GM10847 (cell line): ENCODE data around the gene INPP4A.

ENCODE experiments used
- POLR2A ChIP-seq: IDR thresholded peaks from 2 replicates; pipeline ENCODE4 v1.6.1; 2011; ENCODE audit not compliant: insufficient read length; ENCODE audit errors: extremely low read depth

Gene INPP4A

GRCh38 chr2:98432145-98432544 is 12.5 kb upstream of the INPP4A start:
- no peak for TF ChIP-seq POLR2A

DNA sequence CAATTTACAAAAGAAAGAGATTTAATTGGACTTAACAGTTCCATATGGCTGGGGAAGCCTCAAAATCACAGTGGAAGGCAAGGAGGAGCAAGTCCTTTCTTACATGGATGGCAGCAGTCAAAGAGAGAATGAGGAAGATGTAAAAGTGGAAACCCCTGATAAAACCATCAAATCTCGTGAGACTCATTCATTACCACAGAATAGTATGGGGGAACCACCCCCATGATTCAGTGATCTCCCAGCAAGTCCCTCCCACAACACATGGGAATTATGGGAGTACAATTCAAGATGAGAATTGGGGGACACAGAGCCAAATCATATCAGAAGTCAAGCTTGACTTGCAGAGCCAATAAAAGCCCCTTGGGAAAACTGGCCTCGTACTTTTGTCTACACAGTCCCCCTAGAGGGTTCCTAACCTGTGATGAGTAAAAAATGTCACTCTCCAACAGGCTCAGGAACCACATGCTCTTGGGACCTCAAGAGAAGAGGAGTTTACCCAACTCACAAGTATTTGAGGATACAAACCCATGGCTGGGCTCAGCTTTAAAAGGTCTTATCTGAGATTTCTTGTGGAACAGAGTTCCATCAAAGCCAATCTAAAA is 11.2 kb upstream of the INPP4A start:
- no peak for TF ChIP-seq POLR2A

DNA sequence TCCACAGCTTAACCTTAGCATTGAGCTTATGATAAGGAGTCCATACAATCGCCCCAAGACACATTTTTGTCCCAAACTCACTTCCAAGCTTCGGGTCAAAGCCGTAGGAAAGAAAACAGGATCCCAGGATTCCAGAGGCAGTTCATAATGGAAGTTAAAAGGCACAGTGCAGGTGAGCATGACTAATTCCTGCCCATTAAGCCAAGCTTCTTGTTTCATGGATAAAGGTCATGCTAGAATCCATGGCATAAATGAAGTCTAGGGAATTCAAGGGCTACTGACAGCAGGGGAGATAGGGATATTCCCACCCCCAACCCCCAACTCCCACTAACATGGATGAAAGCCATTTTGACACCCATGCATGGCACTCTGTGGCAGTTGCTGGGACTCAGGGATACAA is 10.2 kb upstream of the INPP4A start:
- TF ChIP-seq POLR2A = no peak

DNA sequence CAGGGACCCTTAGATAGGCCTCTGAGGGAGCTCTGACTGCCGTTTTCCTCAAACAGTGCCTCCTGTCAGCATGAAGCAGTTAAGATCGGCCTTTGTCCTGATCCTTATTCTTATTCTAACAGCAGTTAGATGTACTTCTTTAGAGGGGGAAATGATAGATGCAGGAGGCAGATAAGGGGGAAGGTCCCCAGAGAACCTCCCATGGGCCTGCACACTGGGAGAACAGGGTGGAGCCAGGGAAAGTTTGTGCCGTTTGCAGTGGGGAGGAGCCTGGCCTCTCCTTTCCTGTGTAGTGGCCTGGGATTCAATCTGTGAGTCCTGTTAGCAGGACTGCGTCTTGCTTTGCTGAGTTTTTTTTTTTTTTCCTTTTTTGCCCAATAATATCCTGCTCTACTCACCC is 7.9 kb upstream of the INPP4A start:
- TF ChIP-seq POLR2A = no peak

DNA sequence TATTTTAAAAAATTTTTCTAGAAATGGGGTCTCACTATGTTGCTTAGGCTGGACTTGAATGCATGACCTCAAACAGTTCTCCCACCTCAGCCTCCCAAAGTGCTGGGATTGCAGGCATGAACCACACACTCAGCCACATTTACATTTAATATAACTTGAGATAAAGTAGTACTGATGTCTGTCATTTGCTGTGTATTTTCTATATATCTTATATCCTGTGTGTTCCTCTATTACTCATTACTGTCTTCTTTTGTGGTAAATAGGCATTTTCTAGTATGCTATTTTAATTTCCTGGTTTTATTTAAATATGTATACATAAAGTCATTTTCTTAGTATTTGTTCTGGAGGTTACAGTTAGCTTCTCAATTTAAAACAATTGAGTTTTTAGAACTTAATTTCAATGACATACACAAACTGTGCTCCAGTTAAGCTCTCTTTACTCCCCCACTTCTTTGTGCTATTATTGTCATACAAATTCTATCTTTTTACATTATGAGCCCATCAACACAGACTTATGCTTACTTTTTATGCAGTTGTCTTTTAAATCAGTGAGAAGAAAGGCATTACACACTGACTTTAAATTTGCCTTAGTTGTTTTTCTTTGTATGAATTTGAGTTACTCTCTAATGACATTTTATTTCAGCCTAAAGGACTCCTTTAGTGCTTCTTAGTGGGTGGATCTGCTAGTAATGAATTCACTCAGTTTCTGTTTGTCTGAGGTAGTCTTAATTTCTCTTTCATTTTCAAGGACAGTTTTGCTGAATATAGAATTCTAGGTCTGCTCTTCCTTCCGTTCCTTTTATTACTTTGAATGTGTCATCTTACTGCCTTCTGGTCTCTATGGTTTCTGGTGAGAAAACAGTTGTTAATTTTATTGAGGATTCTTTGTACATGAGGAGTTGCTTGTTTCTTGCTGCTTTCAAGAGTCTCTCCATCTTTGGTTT is 6.2 kb upstream of the INPP4A start:
- no peak for TF ChIP-seq POLR2A

DNA sequence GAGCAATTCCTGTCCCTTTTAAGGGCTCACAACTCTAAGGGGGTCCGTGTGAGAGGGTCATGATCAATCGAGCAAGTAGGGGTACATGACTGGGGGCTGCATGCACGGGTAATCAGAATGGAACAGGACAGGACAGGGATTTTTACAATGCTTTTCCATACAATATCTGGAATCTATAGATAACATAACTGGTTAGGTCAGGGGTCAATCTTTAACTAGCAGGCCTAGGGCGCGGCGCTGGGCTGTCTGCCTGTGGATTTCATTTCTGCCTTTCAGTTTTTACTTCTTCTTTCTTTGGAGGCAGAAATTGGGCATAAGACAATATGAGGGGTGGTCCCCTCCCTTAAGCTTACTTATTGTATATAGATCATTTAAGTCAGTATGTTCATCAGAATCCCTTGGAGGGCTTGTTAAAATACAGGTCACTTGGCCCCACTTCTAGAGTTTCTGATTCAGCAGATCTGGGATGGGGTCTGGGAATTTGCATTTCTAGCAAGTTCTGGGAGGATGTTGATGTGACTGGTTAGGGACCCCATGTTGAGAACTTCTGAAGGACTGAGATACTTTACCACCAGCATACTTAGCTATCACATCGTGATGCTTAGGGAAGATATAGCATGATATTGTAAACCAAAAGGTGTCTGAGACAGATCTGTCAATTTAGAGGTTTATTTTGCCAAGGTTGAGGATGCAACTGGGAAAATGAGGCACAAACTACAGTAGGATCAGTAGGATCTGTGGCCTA is 2.8 kb upstream of the INPP4A start:
- TF ChIP-seq POLR2A = no peak

DNA sequence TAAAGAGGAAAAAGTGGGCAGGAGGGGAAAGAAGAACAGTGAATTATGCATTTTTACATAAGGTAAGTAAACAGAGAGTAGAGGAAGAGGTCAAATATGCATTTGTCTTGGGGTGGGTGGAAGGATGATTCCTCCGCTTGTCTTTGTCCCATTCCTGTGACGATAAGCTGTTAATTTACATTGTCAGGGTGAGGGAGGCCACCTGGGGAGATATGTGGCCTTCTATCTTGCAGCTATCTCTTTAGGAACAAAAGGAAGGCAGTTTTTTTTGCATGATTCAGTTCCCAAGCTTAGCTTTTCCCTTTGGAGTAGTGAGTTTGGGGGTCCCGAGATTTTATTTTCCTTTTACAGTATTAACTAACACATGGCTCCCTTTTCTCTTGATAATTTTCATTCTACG is 2.2 kb upstream of the INPP4A start:
- no peak for TF ChIP-seq POLR2A

DNA sequence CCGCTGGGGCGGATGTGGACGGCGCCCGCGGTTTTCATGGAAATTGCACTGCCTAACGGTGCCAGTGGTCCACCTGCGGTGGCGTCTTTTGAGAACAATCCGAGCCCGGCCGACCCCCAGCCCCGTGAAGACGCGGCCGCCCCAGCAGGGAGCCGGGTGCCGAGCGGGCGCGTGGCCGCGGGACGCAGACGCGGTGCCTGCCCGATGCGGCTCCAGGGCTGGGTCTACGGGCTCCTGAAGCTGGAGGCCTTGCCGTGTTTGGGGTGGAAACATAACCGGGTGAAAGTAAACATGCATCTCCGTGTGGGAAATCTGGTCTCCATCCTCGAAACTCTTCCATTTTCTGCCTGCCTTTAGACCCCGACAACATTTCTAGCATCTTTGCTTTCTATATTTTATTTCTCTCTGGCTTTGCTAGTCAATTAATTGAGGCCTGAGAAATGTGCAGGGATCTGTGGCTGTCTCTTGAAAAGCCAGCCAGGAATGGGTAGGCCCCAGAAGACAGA is 572 bp downstream of the INPP4A start:
- TF ChIP-seq POLR2A = no peak

DNA sequence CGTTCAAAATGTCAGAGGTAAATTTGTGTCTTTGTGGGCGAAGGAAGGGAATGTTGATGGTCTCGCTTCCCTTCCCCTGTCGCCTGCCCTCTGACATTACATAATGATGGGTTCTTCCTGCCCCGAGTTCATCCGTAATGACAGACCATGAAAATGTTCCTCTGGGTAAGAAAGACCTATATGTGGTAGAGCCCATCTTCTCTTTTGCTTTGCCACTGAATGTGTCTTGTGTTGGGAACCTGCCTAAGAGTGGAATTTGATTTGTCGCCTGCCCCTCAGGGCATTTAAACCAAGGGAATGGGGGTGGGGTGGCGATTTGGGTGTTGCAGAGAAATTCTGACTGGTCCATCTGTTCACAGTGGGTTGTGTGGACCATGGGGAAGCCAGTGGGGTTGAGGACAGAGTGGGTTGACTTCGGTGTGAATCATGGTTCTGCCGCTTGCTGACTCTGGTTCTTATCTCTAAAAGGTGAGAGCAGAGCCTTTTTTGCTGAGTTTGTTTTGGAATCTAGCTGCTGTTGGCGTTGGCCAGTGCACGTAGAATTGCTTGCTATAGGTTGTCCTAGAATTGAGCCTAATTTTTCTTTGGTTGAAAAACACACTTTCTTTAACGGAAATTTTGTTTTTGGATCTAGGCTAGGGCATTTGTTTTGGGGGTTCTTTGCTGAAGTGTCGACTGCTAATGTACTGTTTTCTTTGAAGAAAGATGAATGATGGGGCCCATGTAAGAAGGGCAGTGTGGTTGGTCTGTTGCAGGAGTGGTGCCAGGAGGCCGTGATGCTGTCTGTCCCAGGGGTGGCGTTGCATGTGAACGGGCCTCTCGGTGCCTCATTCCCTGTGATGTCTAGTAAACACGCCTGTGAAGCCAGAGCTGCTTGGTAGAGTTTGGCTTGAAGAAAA is 1.3 kb downstream of the INPP4A start:
- TF ChIP-seq POLR2A = no peak

DNA sequence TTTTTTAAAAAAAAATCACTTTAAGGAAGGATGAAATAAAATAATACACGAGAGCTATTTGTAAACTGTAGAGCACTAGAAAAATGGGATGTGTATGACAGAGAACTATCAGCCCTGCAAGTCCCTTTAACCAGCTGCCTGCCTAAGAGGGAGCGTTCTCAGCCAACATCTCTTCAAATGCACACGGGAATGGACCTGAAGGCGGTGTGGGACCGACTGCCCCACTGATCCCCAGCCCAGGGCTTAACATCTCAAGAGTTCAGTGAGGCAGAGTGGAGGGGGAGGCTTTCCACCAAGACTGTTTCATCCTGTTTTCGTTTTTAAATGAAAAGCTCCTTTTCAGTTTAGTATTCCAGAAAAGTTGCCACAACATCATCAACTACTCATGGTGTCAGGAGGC is 2.2 kb downstream of the INPP4A start:
- TF ChIP-seq POLR2A = no peak

GRCh38 chr2:98448441-98449145 is 3.9 kb downstream of the INPP4A start:
- no peak for TF ChIP-seq POLR2A

DNA sequence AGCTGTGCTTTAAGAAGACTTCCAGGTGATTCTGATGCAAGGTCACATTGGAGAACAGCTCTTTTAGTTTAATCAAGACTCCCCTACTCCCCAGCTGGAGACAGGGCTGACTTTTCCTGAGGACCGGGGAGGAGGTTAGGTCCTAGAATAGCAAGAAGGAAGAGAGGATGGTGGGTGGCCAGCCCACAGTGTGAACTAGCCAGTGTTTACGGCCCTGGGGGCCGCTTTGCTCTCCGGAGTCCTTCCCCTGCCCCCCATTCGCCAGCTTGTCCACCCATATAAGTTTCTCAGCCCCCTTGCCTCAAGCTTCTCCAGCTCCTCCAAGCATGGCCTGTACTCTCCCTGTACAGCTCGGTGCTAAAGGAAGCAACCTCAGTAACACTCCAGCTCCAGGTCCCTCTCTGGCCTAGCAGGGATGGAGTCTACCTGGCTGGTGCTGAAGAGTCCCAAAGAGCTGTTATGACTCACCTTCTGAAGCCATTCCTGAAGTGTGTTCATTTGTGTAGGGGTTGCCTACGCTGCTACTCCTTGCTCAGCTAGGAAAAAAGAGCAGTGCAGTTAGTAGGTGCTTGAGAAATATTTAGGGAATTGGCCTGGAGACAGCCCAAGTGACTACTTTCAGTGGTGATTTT is 7.9 kb downstream of the INPP4A start:
- no peak for TF ChIP-seq POLR2A

GRCh38 chr2:98453083-98453482 is 8.4 kb downstream of the INPP4A start:
- TF ChIP-seq POLR2A = no peak

- TF ChIP-seq POLR2A = no peak
These were observed 8.9 kb downstream of the INPP4A start for GRCh38 chr2:98453531-98453930.
